Measurements from ENCODE around the gene ARL8A.
"Not testable (repeated sequence)": the region's sequence is repeated elsewhere in the genome, so short reads cannot be mapped to it uniquely, and the experiment has no call there.

Gene ARL8A

DNA sequence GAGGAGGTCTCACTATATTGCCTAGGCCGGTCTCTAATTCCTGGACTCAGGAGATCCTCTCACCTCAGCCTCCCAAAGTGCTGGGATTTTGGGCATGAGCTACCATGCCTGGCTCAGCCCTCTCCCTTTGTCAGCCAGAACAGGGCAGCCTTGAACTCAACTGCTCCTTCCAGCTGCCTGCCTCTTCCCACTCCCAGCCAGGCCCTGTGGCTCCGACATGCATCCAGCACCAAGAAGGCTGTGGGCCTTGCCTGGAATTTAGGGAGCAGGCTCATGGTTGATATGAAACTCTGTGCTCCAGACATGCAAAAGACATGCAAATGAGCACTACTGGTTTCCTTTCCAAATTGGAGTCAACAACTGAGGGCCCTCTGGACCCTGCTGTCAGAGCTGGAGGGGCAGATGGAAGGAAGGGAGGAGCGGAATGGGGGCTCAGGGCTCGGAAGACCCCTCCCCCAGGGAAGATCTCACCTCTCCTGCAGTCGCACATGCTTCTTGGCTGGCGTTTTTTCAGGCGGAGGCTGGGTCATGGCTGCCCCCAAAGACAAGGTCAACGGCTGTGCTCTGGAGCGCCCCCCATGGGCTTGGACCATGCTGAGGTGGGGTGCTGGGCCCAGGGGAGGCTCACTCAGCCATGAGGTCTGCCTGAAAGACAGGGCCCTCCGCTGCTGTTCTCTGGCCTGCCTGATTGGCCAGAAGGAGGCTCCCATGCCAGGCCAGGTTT is 14.4 kb upstream of the ARL8A start:
- DNase-seq (ENCODE audit: low read depth in 2 of 2), result no peak

DNA sequence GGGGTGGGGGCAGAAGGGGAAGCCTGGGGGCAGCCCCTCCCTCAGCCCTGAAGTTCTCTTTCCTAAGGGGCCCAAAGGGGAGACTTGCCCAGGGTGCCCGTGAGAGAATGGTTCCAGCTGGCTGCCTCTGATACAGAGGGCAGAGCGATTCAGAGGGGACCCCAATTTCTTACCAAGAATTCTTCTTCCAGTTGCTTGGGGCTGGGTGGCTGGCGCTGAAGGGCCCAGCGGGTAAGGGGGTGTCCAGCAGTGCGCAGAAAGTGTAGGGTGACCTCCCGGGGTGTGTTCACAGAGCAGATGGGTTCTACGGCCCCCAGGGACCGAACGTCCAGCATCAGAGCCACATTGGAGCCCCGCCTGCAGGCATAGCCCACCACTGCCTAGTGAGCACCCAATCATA is 13.4 kb upstream of the ARL8A start:
- DNase-seq (ENCODE audit: low read depth in 2 of 2), result no peak

GRCh38 chr1:202156590-202156989 is 12.1 kb upstream of the ARL8A start:
- no peak for DNase-seq (ENCODE audit: low read depth in 2 of 2)

GRCh38 chr1:202155478-202156021 is 11.0 kb upstream of the ARL8A start:
- DNase-seq (ENCODE audit: low read depth in 2 of 2), result no peak

- DNase-seq (ENCODE audit: low read depth in 2 of 2), result no peak
These were observed 10.4 kb upstream of the ARL8A start for GRCh38 chr1:202154766-202155477.

DNA sequence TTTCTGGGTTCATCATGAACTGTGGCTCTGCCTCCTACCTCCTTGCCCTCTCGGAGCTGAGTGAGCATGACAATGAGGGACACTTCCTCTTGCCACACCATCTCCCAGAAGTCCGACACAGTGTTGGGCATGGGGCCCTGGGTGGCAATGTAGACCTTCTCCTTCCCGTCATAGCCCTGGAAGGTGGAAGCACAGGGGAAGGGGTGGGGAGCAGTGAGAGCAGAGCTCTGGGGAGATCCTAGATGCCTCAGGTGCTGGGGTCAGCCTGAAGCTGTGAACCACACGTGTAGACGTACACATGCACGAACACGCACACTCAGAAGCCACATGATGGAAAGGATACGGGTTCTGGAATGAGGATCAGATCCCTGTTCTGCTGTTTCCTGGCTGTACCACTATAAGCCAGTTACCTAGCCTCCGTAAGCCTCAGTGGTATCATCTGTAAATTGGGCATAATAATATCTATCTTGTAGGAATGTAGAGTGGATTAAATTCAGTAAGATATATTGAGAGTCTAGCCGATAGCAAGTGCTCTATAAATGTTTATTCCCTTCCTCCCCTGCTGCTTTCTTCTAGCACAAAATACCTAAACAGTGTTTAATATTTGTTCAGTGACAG is 9.7 kb upstream of the ARL8A start:
- no peak for DNase-seq (ENCODE audit: low read depth in 2 of 2)

DNA sequence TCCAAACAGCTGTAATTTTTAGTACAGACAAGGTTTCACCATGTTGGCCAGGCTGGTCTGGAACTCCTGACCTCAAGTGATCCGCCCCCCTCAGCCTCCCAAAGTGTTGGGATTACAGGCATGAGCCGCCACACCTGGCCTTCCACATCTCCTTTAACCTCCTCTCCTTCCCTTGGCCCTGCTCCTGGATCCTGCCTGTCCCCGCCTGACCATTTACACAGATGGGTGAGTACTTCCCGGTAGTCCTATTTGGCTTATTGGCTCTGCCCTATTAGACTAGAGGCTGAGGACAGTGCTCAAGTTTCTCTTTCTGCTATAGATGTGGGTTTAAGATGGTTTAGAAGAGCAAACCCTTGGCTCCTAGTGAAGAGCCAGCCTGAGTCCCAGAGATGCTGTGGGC is 8.7 kb upstream of the ARL8A start:
- DNase-seq (ENCODE audit: low read depth in 2 of 2), result no peak

GRCh38 chr1:202152399-202152798 is 7.9 kb upstream of the ARL8A start:
- DNase-seq (ENCODE audit: low read depth in 2 of 2), result no peak

GRCh38 chr1:202151045-202151444 is 6.5 kb upstream of the ARL8A start:
- no peak for DNase-seq (ENCODE audit: low read depth in 2 of 2)

- DNase-seq (ENCODE audit: low read depth in 2 of 2), result no peak
These were observed 6.1 kb upstream of the ARL8A start for GRCh38 chr1:202150602-202151001.

DNA sequence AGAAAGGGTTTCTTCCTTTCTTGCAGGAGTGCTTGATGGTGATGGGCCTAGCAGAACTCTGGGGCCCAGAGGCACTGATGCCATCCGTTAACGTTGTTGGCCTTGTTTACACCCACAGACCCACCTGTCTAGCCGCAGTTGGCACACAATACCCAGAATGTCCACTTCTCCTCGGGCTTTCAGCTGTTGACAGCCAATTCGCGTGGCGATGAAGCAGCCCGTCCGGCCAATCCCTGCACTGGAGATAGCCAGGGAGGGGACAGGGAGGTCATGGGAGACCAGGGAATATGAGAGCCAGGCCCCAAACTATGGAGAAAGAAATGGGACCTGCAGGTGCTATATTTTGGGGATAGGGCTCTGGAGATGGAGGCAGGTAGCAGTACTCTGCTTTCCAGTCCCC is 5.7 kb upstream of the ARL8A start:
- DNase-seq (ENCODE audit: low read depth in 2 of 2), result no peak

GRCh38 chr1:202149566-202149965 is 5.0 kb upstream of the ARL8A start:
- no peak for DNase-seq (ENCODE audit: low read depth in 2 of 2)

DNA sequence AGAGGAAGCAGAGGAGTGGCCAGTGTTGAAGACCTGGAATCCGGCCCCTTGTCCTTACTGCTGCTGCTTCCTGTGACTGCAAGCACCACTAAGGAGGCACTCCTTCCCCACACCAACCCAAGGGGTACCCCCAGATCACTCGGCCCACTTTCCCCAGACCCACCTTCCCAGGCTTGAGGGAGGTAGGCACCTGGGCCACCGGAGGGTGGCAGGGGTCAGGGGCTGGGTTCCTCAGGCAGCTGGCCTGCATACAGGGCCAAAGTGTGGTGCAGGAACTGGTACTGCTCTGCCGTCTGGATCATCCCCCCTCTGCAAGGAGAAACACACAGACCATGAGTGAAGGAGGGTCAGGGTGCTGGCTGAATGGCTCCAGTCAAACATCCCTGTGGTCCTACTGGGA is 3.9 kb upstream of the ARL8A start:
- DNase-seq (ENCODE audit: low read depth in 2 of 2), result no peak

DNA sequence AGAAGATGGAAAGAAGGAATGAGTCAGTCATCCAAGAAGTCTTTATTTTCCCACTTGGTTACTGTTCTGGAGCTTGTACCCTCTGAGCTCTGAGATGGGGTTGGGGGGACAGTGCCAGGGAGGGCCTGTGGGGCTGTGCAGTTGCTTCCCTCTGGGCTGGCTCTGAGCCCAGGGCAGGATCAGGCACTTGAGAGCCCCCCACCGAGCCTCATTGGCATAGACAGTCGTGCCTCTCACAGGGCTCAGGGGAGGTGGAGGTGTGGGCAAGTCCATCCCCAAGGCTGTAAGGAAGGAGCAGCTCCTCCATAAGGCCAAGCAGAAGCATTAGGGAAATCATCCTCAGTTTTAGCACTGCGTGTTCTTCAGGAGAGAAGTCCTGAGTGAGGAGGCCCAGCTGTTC is 2.5 kb upstream of the ARL8A start:
- DNase-seq (ENCODE audit: low read depth in 2 of 2), result no peak

DNA sequence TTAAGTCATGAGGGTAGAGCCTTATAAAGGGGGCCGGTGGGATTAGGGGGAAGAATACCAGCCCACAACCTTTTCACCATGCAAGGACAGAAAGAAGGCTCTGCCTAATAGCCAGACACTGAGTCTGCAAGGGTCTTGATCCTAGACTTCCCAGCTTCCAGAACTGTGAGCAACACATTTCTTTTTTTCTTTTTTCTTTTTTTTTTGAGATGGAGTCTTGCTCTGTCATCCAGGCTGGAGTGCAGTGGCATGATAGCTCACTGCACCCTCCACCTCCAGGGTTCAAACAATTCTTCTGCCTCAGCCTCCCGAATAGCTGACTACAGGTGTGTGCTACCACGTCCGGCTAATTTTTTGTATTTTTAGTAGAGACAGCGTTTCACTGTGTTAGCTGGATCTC is 1.7 kb upstream of the ARL8A start:
- no peak for DNase-seq (ENCODE audit: low read depth in 2 of 2)

- DNase-seq (ENCODE audit: low read depth in 2 of 2), result not testable (repeated sequence)
These were observed 1.2 kb upstream of the ARL8A start for GRCh38 chr1:202145744-202146140.

- DNase-seq (ENCODE audit: low read depth in 2 of 2), result no peak
These were observed 669 bp upstream of the ARL8A start for GRCh38 chr1:202145068-202145743.

- DNase-seq (ENCODE audit: low read depth in 2 of 2), result no peak
These were observed 652 bp downstream of the ARL8A start for GRCh38 chr1:202143768-202144401.

- DNase-seq (ENCODE audit: low read depth in 2 of 2), result no peak
These were observed 1.3 kb downstream of the ARL8A start for GRCh38 chr1:202143011-202143767.

GRCh38 chr1:202141468-202141867 is 3.1 kb downstream of the ARL8A start:
- not testable (repeated sequence) for DNase-seq (ENCODE audit: low read depth in 2 of 2)

GRCh38 chr1:202140833-202141232 is 3.7 kb downstream of the ARL8A start:
- no peak for DNase-seq (ENCODE audit: low read depth in 2 of 2)
